K562 (cell line): ENCODE measurements around the gene TMEM38B.

Source experiments
- ATF2 ChIP-seq: sonication (generic); formaldehyde crosslinking; IDR thresholded peaks from 2 replicates; pipeline ENCODE4 v1.8.1; 2022; ENCODE audit warnings: missing genetic modification reagents
- CTCF ChIP-seq, 3 experiments: IDR thresholded peaks in 2 of 3; conservative IDR thresholded peaks in 1 of 3; 2 replicates each; pipeline ENCODE4 v1.5.1; 2011 to 2012; ENCODE audit warnings: low read length in 3 of 3, mild to moderate bottlenecking in 3 of 3, control low read depth in 2 of 3, improper control_type of control experiment in 1 of 3, inconsistent platforms in 1 of 3, low read depth in 1 of 3, mixed read lengths in 1 of 3, moderate library complexity in 1 of 3; ENCODE audit not compliant: insufficient read depth in 2 of 3
- FOXP4 ChIP-seq: sonication (generic); formaldehyde crosslinking; IDR thresholded peaks from 2 replicates; pipeline ENCODE4 v1.8.0; 2022; ENCODE audit warnings: mild to moderate bottlenecking, missing genetic modification reagents, borderline replicate concordance
- SIN3A ChIP-seq, 2 experiments: fragments of 150-350 bp in 1 of 2; IDR thresholded peaks; 2 replicates each; pipeline ENCODE4 v1.6.1; 2011 to 2016; ENCODE audit warnings: borderline replicate concordance in 2 of 2, low read depth in 2 of 2, low read length in 2 of 2, mild to moderate bottlenecking in 2 of 2, moderate library complexity in 2 of 2; ENCODE audit not compliant: control insufficient read depth in 1 of 2
- ZBTB8A ChIP-seq: fragments of 450-650 bp; IDR thresholded peaks from 2 replicates; pipeline ENCODE4 v1.6.1; 2018; ENCODE audit warnings: mild to moderate bottlenecking, moderate library complexity; ENCODE audit not compliant: partially characterized antibody

GRCh38 chr9:105702207-105702606 lies 7.9 kb downstream of the TMEM38B start:
- TF ChIP-seq ZBTB8A (no peak), SIN3A (IDR thresholded peaks at IDR 0.05; ENCODE audit: borderline replicate concordance in 2 of 2, control insufficient read depth in 1 of 2, low read depth in 2 of 2, low read length in 2 of 2) (no peak), ATF2 (no peak), FOXP4 (CRISPR knock-in tag) (no peak), CTCF (IDR thresholded peaks at IDR 0.05 in 2 of 3, conservative IDR thresholded peaks at IDR 0.05 in 1 of 3; ENCODE audit: insufficient read depth in 2 of 3, low read depth in 1 of 3, low read length in 3 of 3) (no peak)
